HEK293 (cell line): Measurements from ENCODE around the gene TLE4.

Experiments used
- CTCF ChIA-PET: fragments of 350-600 bp; formaldehyde crosslinking; extraction: SDS; loops from one replicate; lab custom pipeline; 2021; ENCODE audit warnings: antibody characterized with exemption; lab: Yijun Ruan, JAX
- POLR2A ChIA-PET: fragments of 300-600 bp; formaldehyde crosslinking; extraction: SDS; loops from one replicate; lab custom pipeline; 2020; ENCODE audit warnings: antibody characterized with exemption, inconsistent platforms; lab: Yijun Ruan, JAX
- H3K27ac ChIP-seq: fragments of 200-500 bp; sonication (Bioruptor generic); 2 replicates; pipeline ENCODE4 v1.5.1; 2014; ENCODE audit warnings: low read depth, low read length, control low read depth, inconsistent platforms; ENCODE audit errors: extremely low read depth
- H3K36me3 ChIP-seq, 2 experiments: fragments of 200-500 bp in 1 of 2; sonication (Bioruptor generic) in 1 of 2; 1 replicate in 1 of 2; 2 replicates in 1 of 2; pipeline ENCODE4 v1.5.1; 2014 to 2017; ENCODE audit warnings: inconsistent platforms in 2 of 2, low read length in 2 of 2; ENCODE audit not compliant: control insufficient read depth in 2 of 2, insufficient read depth in 1 of 2
- H3K4me1 ChIP-seq: fragments of 200-500 bp; sonication (Bioruptor generic); 2 replicates; pipeline ENCODE4 v1.5.1; 2014; ENCODE audit warnings: mild to moderate bottlenecking, low read length, inconsistent platforms; ENCODE audit not compliant: control insufficient read depth, insufficient read depth
- H3K4me3 ChIP-seq: 2 replicates; pipeline ENCODE4 v1.5.1; 2011; ENCODE audit warnings: low read depth, mild to moderate bottlenecking, control low read depth, low read length, moderate library complexity
- H3K9me3 ChIP-seq: fragments of 200-500 bp; sonication (Bioruptor generic); 2 replicates; pipeline ENCODE4 v1.5.1; 2014; ENCODE audit warnings: low read depth, low read length, inconsistent platforms; ENCODE audit not compliant: control insufficient read depth, insufficient read depth
- OSR2 ChIP-seq: fragments of 450-650 bp; formaldehyde crosslinking; IDR thresholded peaks from 2 replicates; pipeline ENCODE4 v1.5.1; 2016; ENCODE audit warnings: missing biosample characterization, missing genetic modification characterization
- RBAK ChIP-seq: fragments of 450-650 bp; formaldehyde crosslinking; IDR thresholded peaks from 2 replicates; pipeline ENCODE4 v1.5.1; 2016; ENCODE audit warnings: missing biosample characterization, missing genetic modification characterization
- SALL2 ChIP-seq: fragments of 450-650 bp; formaldehyde crosslinking; IDR thresholded peaks from 2 replicates; pipeline ENCODE4 v1.5.0; 2017; ENCODE audit warnings: missing biosample characterization, mild to moderate bottlenecking, missing genetic modification characterization, borderline replicate concordance
- SP3 ChIP-seq: fragments of 450-650 bp; formaldehyde crosslinking; IDR thresholded peaks from 2 replicates; pipeline ENCODE4 v1.5.1; 2016; ENCODE audit warnings: missing biosample characterization, missing genetic modification characterization
- TCF7L2 ChIP-seq: IDR thresholded peaks from 2 replicates; pipeline ENCODE4 v1.6.1; 2011; ENCODE audit warnings: low read depth, mild to moderate bottlenecking, inconsistent platforms, low read length, moderate library complexity, borderline replicate concordance
- TRIM28 ChIP-seq: IDR thresholded peaks from 2 replicates; pipeline ENCODE4 v1.6.1; 2011; ENCODE audit warnings: low read length, control low read depth, borderline replicate concordance
- ZBTB1 ChIP-seq: fragments of 450-650 bp; formaldehyde crosslinking; IDR thresholded peaks from 2 replicates; pipeline ENCODE4 v1.5.1; 2016; ENCODE audit warnings: missing biosample characterization, missing genetic modification characterization
- ZBTB44 ChIP-seq: fragments of 450-650 bp; IDR thresholded peaks from 2 replicates; pipeline ENCODE4 v1.5.1; 2018; ENCODE audit warnings: missing biosample characterization, mild to moderate bottlenecking, missing genetic modification characterization
- ZFP37 ChIP-seq: fragments of 450-650 bp; formaldehyde crosslinking; IDR thresholded peaks from 2 replicates; pipeline ENCODE4 v1.5.1; 2016; ENCODE audit warnings: missing biosample characterization, missing genetic modification characterization
- ZFP69B ChIP-seq: fragments of 450-650 bp; formaldehyde crosslinking; IDR thresholded peaks from 2 replicates; pipeline ENCODE4 v1.5.1; 2016; ENCODE audit warnings: missing biosample characterization, missing genetic modification characterization
- ZNF174 ChIP-seq: fragments of 450-650 bp; formaldehyde crosslinking; IDR thresholded peaks from 2 replicates; pipeline ENCODE4 v1.5.0; 2017; ENCODE audit warnings: missing biosample characterization, mild to moderate bottlenecking, missing genetic modification characterization
- ZNF175 ChIP-seq: fragments of 450-650 bp; formaldehyde crosslinking; IDR thresholded peaks from 2 replicates; pipeline ENCODE4 v1.5.1; 2016; ENCODE audit warnings: missing biosample characterization, missing genetic modification characterization
- ZNF18 ChIP-seq: fragments of 450-650 bp; formaldehyde crosslinking; IDR thresholded peaks from 2 replicates; pipeline ENCODE4 v1.5.1; 2016; ENCODE audit warnings: missing biosample characterization, missing genetic modification characterization
- ZNF2 ChIP-seq: fragments of 450-650 bp; formaldehyde crosslinking; IDR thresholded peaks from 2 replicates; pipeline ENCODE4 v1.5.1; 2016; ENCODE audit warnings: missing biosample characterization, missing genetic modification characterization
- ZNF221 ChIP-seq: fragments of 450-650 bp; formaldehyde crosslinking; IDR thresholded peaks from 2 replicates; pipeline ENCODE4 v1.5.1; 2017; ENCODE audit warnings: missing biosample characterization, missing genetic modification characterization, borderline replicate concordance
- ZNF23 ChIP-seq: fragments of 450-650 bp; formaldehyde crosslinking; IDR thresholded peaks from 2 replicates; pipeline ENCODE4 v1.5.1; 2016; ENCODE audit warnings: missing biosample characterization, missing genetic modification characterization, borderline replicate concordance
- ZNF324 ChIP-seq: fragments of 450-650 bp; formaldehyde crosslinking; IDR thresholded peaks from 2 replicates; pipeline ENCODE4 v1.5.1; 2016; ENCODE audit warnings: missing biosample characterization, missing genetic modification characterization
- ZNF341 ChIP-seq: fragments of 450-650 bp; formaldehyde crosslinking; IDR thresholded peaks from 2 replicates; pipeline ENCODE4; 2016; ENCODE audit warnings: low read depth, missing biosample characterization, missing genetic modification characterization
- ZNF473 ChIP-seq: fragments of 450-650 bp; formaldehyde crosslinking; IDR thresholded peaks from 2 replicates; pipeline ENCODE4 v1.5.1; 2017; ENCODE audit warnings: missing biosample characterization, missing genetic modification characterization
- ZNF549 ChIP-seq: fragments of 450-650 bp; IDR thresholded peaks from 2 replicates; pipeline ENCODE4 v1.5.1; 2018; ENCODE audit warnings: missing biosample characterization, missing genetic modification characterization, mild to moderate bottlenecking, inconsistent platforms, moderate library complexity
- ZNF580 ChIP-seq: fragments of 450-650 bp; formaldehyde crosslinking; IDR thresholded peaks from 2 replicates; pipeline ENCODE4 v1.5.1; 2016; ENCODE audit warnings: missing biosample characterization, missing genetic modification characterization
- ZNF654 ChIP-seq: fragments of 450-650 bp; formaldehyde crosslinking; IDR thresholded peaks from 2 replicates; pipeline ENCODE4 v1.5.1; 2016; ENCODE audit warnings: low read depth, missing biosample characterization, missing genetic modification characterization
- ZNF664 ChIP-seq: fragments of 450-650 bp; formaldehyde crosslinking; IDR thresholded peaks from 2 replicates; pipeline ENCODE4 v1.5.1; 2016; ENCODE audit warnings: missing biosample characterization, missing genetic modification characterization
- ZNF701 ChIP-seq: fragments of 450-650 bp; formaldehyde crosslinking; IDR thresholded peaks from 2 replicates; pipeline ENCODE4 v1.5.1; 2016; ENCODE audit warnings: missing biosample characterization, missing genetic modification characterization
- ZNF704 ChIP-seq: fragments of 450-650 bp; formaldehyde crosslinking; IDR thresholded peaks from 2 replicates; pipeline ENCODE4 v1.5.1; 2016; ENCODE audit warnings: missing biosample characterization, missing genetic modification characterization
- ZNF76 ChIP-seq: fragments of 450-650 bp; formaldehyde crosslinking; IDR thresholded peaks from 2 replicates; pipeline ENCODE4; 2016; ENCODE audit warnings: low read depth, missing biosample characterization, missing genetic modification characterization, borderline replicate concordance
- TF ChIP-seq, protein P1 (sequence below): fragments of 450-650 bp; formaldehyde crosslinking; IDR thresholded peaks from 2 replicates; pipeline ENCODE4 v1.5.1; 2016; ENCODE audit warnings: missing biosample characterization, missing genetic modification characterization
- TF ChIP-seq, protein P2 (sequence below): IDR thresholded peaks from 2 replicates; pipeline ENCODE4 v1.6.1; 2011; ENCODE audit warnings: mild to moderate bottlenecking, low read depth, low read length, borderline replicate concordance

TLE4 gene

GRCh38 chr9:79762070-79762469 lies 190.3 kb downstream of the TLE4 start:
- H3K36me3 ChIP-seq, result no peaks in the 10 kb centered on the region
- no peaks in the 10 kb centered on the region for H3K9me3 ChIP-seq
- TF ChIP-seq ZNF18 (tag by site-specific recombination) (no peak), ZNF175 (tag by site-specific recombination) (no peak), OSR2 (tag by site-specific recombination) (no peak), RBAK (tag by site-specific recombination) (no peak), ZNF473 (no peak), ZFP69B (tag by site-specific recombination) (no peak), SALL2 (tag by site-specific recombination) (no peak), SP3 (no peak)
- TF ChIP-seq, protein P1, sequence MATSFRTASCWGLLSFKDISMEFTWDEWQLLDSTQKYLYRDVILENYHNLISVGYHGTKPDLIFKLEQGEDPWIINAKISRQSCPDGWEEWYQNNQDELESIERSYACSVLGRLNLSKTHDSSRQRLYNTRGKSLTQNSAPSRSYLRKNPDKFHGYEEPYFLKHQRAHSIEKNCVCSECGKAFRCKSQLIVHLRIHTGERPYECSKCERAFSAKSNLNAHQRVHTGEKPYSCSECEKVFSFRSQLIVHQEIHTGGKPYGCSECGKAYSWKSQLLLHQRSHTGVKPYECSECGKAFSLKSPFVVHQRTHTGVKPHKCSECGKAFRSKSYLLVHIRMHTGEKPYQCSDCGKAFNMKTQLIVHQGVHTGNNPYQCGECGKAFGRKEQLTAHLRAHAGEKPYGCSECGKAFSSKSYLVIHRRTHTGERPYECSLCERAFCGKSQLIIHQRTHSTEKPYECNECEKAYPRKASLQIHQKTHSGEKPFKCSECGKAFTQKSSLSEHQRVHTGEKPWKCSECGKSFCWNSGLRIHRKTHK (tag by site-specific recombination), result no peak
- no peak overlapping the region for H3K4me3 ChIP-seq
- CTCF ChIA-PET, result no interaction called here
- no peaks in the 10 kb centered on the region for H3K4me1 ChIP-seq
- POLR2A ChIA-PET, result no interaction called here
- no peak overlapping the region for H3K27ac ChIP-seq

GRCh38 chr9:79763671-79764285 lies 192.0 kb downstream of the TLE4 start:
- POLR2A ChIA-PET, result interaction anchor here (1.1 kb wide), 1 partner anchor 193 kb away, joined by 7 read pairs; the partner anchor contains the start of gene TLE4
- CTCF ChIA-PET, result interaction anchor here (0.9 kb wide), 1 partner anchor 384 kb away, joined by 3 read pairs; no protein-coding TSS in a partner anchor
- no peaks in the 10 kb centered on the region for H3K4me1 ChIP-seq
- H3K27ac ChIP-seq, result no peak overlapping the region
- no peaks in the 10 kb centered on the region for H3K36me3 ChIP-seq
- no peak overlapping the region for H3K4me3 ChIP-seq
- H3K9me3 ChIP-seq, result no peaks in the 10 kb centered on the region
- TF ChIP-seq ZNF580 (tag by site-specific recombination) (no peak), ZNF221 (tag by site-specific recombination) (no peak), ZBTB44 (tag by site-specific recombination) (peak; percentile 36; the same call in 1 of the 2 replicates), ZNF76 (tag by site-specific recombination) (no peak), ZNF654 (tag by site-specific recombination) (no peak), ZFP37 (no peak), ZNF341 (tag by site-specific recombination) (no peak), TRIM28 (peak; percentile 90), ZNF324 (tag by site-specific recombination) (no peak), ZNF701 (tag by site-specific recombination) (no peak), ZNF2 (tag by site-specific recombination) (no peak), ZNF23 (tag by site-specific recombination) (no peak), TCF7L2 (peak; percentile 29; the same call in 1 of the 2 replicates), ZNF174 (no peak), ZNF664 (no peak), ZNF704 (no peak), ZBTB1 (tag by site-specific recombination) (no peak), ZNF549 (tag by site-specific recombination) (no peak)
- TF ChIP-seq, protein P2, sequence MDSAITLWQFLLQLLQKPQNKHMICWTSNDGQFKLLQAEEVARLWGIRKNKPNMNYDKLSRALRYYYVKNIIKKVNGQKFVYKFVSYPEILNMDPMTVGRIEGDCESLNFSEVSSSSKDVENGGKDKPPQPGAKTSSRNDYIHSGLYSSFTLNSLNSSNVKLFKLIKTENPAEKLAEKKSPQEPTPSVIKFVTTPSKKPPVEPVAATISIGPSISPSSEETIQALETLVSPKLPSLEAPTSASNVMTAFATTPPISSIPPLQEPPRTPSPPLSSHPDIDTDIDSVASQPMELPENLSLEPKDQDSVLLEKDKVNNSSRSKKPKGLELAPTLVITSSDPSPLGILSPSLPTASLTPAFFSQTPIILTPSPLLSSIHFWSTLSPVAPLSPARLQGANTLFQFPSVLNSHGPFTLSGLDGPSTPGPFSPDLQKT, result no peak
